ENCODE measurements around the gene CDON.

Gene CDON

GRCh38 chr11:126048197-126048596, 14.5 kb downstream of the CDON start:
- no peak for TF ChIP-seq CTCF (IDR thresholded peaks at IDR 0.05; ENCODE audit: low read depth, low read length, poor library complexity, severe bottlenecking)
- H3K4me1 ChIP-seq (ENCODE audit: control insufficient read depth, low read length): no peaks in the 10 kb centered on the region
- H3K27me3 ChIP-seq (ENCODE audit: control insufficient read depth, low read length): peaks cover 13% of the 10 kb centered on the region
- no peaks in the 10 kb centered on the region for H3K79me2 ChIP-seq (ENCODE audit: control insufficient read depth, low read length)
- no peaks in the 10 kb centered on the region for H3K36me3 ChIP-seq (ENCODE audit: control insufficient read depth, low read length)
- no peaks in the 10 kb centered on the region for H4K20me1 ChIP-seq (ENCODE audit: control insufficient read depth, insufficient read depth, low read depth, low read length)
- H3K4me3 ChIP-seq (ENCODE audit: low read length): no peak overlapping the region
- H3K9me2 ChIP-seq (replicated peaks; ENCODE audit: control insufficient read depth, low read length): no peaks in the 10 kb centered on the region
- no peaks in the 10 kb centered on the region for H3K9me3 ChIP-seq (ENCODE audit: control insufficient read depth, insufficient read depth, low read length)
- H3F3A ChIP-seq (ENCODE audit: control insufficient read depth, insufficient read depth): no peaks in the 10 kb centered on the region
- H3K4me2 ChIP-seq (ENCODE audit: low read length): no peak overlapping the region
- H3K27ac ChIP-seq (ENCODE audit: low read depth, low read length): no peak overlapping the region

DNA sequence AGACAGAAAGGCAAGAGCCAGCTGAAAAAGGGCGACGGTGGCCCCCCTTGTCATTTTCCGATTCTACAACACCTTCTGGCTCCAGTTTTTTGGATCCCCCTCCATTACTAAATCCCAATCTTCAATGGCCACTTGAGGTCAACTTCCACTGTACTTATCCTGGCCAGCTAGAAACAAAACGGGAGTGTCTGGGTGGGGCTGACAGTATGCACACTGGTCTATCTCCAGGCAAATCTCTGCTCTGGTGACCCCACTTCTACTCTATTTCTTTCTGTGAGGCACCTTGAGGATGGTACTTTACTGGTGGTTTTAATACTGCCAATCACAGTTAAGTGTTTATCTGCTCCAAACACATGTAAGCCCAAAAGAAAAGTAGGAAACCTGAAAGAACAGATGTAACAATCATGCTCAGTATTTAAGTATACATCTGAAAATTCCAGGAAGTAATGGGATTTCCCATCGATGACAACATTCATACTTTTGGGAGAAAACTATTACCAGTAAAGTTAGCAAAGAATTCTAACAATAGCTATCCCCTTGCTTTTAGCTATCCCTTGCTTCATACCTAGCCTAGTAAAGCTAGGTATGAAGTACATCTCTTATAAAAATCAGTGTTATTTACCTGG, 16.0 kb downstream of the CDON start:
- no peak overlapping the region for H3K27ac ChIP-seq (ENCODE audit: low read depth, low read length)
- H3K9me3 ChIP-seq (ENCODE audit: control insufficient read depth, insufficient read depth, low read length): no peaks in the 10 kb centered on the region
- H3K4me3 ChIP-seq (ENCODE audit: low read length): no peak overlapping the region
- no peaks in the 10 kb centered on the region for H3K36me3 ChIP-seq (ENCODE audit: control insufficient read depth, low read length)
- H4K20me1 ChIP-seq (ENCODE audit: control insufficient read depth, insufficient read depth, low read depth, low read length): no peaks in the 10 kb centered on the region
- no peaks in the 10 kb centered on the region for H3K4me1 ChIP-seq (ENCODE audit: control insufficient read depth, low read length)
- no peak overlapping the region for H3K4me2 ChIP-seq (ENCODE audit: low read length)
- H3K79me2 ChIP-seq (ENCODE audit: control insufficient read depth, low read length): no peaks in the 10 kb centered on the region
- H3K27me3 ChIP-seq (ENCODE audit: control insufficient read depth, low read length): peaks cover 13% of the 10 kb centered on the region
- H3K9me2 ChIP-seq (replicated peaks; ENCODE audit: control insufficient read depth, low read length): no peaks in the 10 kb centered on the region
- H3F3A ChIP-seq (ENCODE audit: control insufficient read depth, insufficient read depth): no peaks in the 10 kb centered on the region
- no peak for TF ChIP-seq EZH2phosphoT487 (IDR thresholded peaks at IDR 0.05; ENCODE audit: borderline replicate concordance, low read length)
- TF ChIP-seq CTCF (IDR thresholded peaks at IDR 0.05; ENCODE audit: low read depth, low read length, poor library complexity, severe bottlenecking): no peak

GRCh38 chr11:126039485-126040271, 23.0 kb downstream of the CDON start:
- Histone ChIP-seq H3K9me3 (ENCODE audit: control insufficient read depth, insufficient read depth, low read length) (no peaks in the 10 kb centered on the region), H3K9me2 (replicated peaks; ENCODE audit: control insufficient read depth, low read length) (no peaks in the 10 kb centered on the region), H3F3A (ENCODE audit: control insufficient read depth, insufficient read depth) (no peaks in the 10 kb centered on the region), H3K4me3 (ENCODE audit: low read length) (no peak overlapping the region), H3K79me2 (ENCODE audit: control insufficient read depth, low read length) (no peaks in the 10 kb centered on the region), H3K27me3 (ENCODE audit: control insufficient read depth, low read length) (peaks cover 12% of the 10 kb centered on the region), H3K36me3 (ENCODE audit: control insufficient read depth, low read length) (no peaks in the 10 kb centered on the region), H4K20me1 (ENCODE audit: control insufficient read depth, insufficient read depth, low read depth, low read length) (no peaks in the 10 kb centered on the region), H3K4me1 (ENCODE audit: control insufficient read depth, low read length) (no peaks in the 10 kb centered on the region), H3K4me2 (ENCODE audit: low read length) (no peak overlapping the region), H3K27ac (ENCODE audit: low read depth, low read length) (no peak overlapping the region)
- no peak for TF ChIP-seq CTCF (IDR thresholded peaks at IDR 0.05; ENCODE audit: low read depth, low read length, poor library complexity, severe bottlenecking)
- TF ChIP-seq EZH2phosphoT487 (IDR thresholded peaks at IDR 0.05; ENCODE audit: borderline replicate concordance, low read length): no peak

Data from DOHH2 (cell line).